Measurements from ENCODE around the gene KIT. TPM values are rescaled to one million over a fixed set of nuclear protein-coding genes. Genes with fewer than 3 reads are reported as not detected.

The KIT gene
- total and polyA plus RNA-seq, 2 of the 13 experiments (the other 11 are each of a cell fraction or from before 2014, with no cell fraction given): not detected

GRCh38 chr4:54700986-54701385, 43.2 kb downstream of the KIT start:
- FAIRE-seq (no peak), DNase-seq (ENCODE audit: low spot score) (no peak), ATAC-seq (no peak)
- POLR2A ChIA-PET: no interaction called here
- no peak overlapping the region for H3K4me2 ChIP-seq (ENCODE audit: low read depth, low read length)
- H3K9me3 ChIP-seq (ENCODE audit: low read length): no peaks in the 10 kb centered on the region
- BruUV-seq (replicated peaks): no TSS peak
- no peaks in the 10 kb centered on the region for H3K79me2 ChIP-seq (ENCODE audit: insufficient read depth, low read length)
- H3K4me1 ChIP-seq (ENCODE audit: insufficient read depth, low read length): no peaks in the 10 kb centered on the region
- H2AFZ ChIP-seq (ENCODE audit: low read length): no peak overlapping the region
- H3K9ac ChIP-seq (ENCODE audit: insufficient read depth, low read depth, low read length): no peak overlapping the region
- no peaks in the 10 kb centered on the region; a peak in 2 of 5 replicates for H3K27me3 ChIP-seq (ENCODE audit: control insufficient read depth in 1 of 2, insufficient read depth in 2 of 2, low read length in 2 of 2)
- no peak for TF ChIP-seq ZSCAN12 (CRISPR knock-in tag; IDR thresholded peaks at IDR 0.05)
- TF ChIP-seq ZBTB26 (CRISPR knock-in tag; IDR thresholded peaks at IDR 0.05; ENCODE audit: borderline replicate concordance): no peak
- no peak for TF ChIP-seq NFYC (CRISPR knock-in tag; IDR thresholded peaks at IDR 0.05)
- TF ChIP-seq TFDP2 (CRISPR knock-in tag; IDR thresholded peaks at IDR 0.05): no peak
- no peak for TF ChIP-seq NCOA2 (CRISPR knock-in tag; IDR thresholded peaks at IDR 0.05)
- TF ChIP-seq GZF1 (CRISPR knock-in tag; IDR thresholded peaks at IDR 0.05): no peak
- TF ChIP-seq ATF7 (IDR thresholded peaks at IDR 0.05): no peak
- TF ChIP-seq ATF7 (CRISPR knock-in tag; IDR thresholded peaks at IDR 0.05): no peak
- no peak for TF ChIP-seq ZNF326 (CRISPR knock-in tag; IDR thresholded peaks at IDR 0.05; ENCODE audit: borderline replicate concordance)
- no peak for TF ChIP-seq ZNF652 (CRISPR knock-in tag; IDR thresholded peaks at IDR 0.05; ENCODE audit: borderline replicate concordance, low read depth)
- TF ChIP-seq ZNF569 (CRISPR knock-in tag; IDR thresholded peaks at IDR 0.05; ENCODE audit: borderline replicate concordance): no peak
- TF ChIP-seq SMC3 (IDR thresholded peaks at IDR 0.05; ENCODE audit: low read length): no peak
- no peak for TF ChIP-seq NCOR1 (IDR thresholded peaks at IDR 0.05; ENCODE audit: borderline replicate concordance, low read length)
- TF ChIP-seq XRCC5 (optimal IDR thresholded peaks at IDR 0.05; ENCODE audit: low read length): no peak
- no peak for TF ChIP-seq ZNF770 (CRISPR knock-in tag; IDR thresholded peaks at IDR 0.05)
- no peaks in the 10 kb centered on the region for H3K36me3 ChIP-seq (replicated peaks in 1 of 2; ENCODE audit: control insufficient read depth in 1 of 2, insufficient read depth in 2 of 2, low read length in 2 of 2)
- H4K20me1 ChIP-seq (ENCODE audit: insufficient read depth, low read length): no peaks in the 10 kb centered on the region
- intact Hi-C loops (cut with micrococcal nuclease; ENCODE audit: unreplicated experiment) (no loop called here), in situ Hi-C loops (cut with HindIII; ENCODE audit: extremely low pct_ligation_motif_present, low pct_unique_long_range_greater_than_20kb) (no loop called here)
- 5% methylated on average over 2 of the region's 2 CpGs for WGBS (ENCODE audit: low lambda C conversion rate)
- H3K4me3 ChIP-seq (replicated peaks in 1 of 3; ENCODE audit: insufficient read depth in 1 of 3, low read depth in 2 of 3, low read length in 3 of 3): no peak overlapping the region
- CTCF ChIA-PET (ENCODE audit: low intra/inter-chr PET ratio, low total read pairs): no interaction called here
- H3K27ac ChIP-seq (ENCODE audit: extremely low read length, insufficient read depth, low read length): no peak overlapping the region

All from HepG2 (cell line).